Parathyroid adenoma (tissue), 2 donors: Measurements from ENCODE around the gene IL6ST.
A peak's percentile ranks its signal among the peaks of the same experiment; 100 is the strongest.
"Not testable (repeated sequence)": the region's sequence is repeated elsewhere in the genome, so short reads cannot be mapped to it uniquely, and the experiment has no call there.

Source experiments
- H2AFZ ChIP-seq: fragments of 300-600 bp; sonication (generic); one replicate; pipeline ENCODE4 v1.7.0; 2017; ENCODE audit warnings: antibody characterized with exemption, mild to moderate bottlenecking
- H3K27ac ChIP-seq: fragments of 300-600 bp; sonication (generic); one replicate; pipeline ENCODE4 v1.7.0; 2017
- H3K27me3 ChIP-seq: fragments of 300-600 bp; sonication (generic); one replicate; pipeline ENCODE4 v1.7.0; 2017; ENCODE audit warnings: low read length; ENCODE audit not compliant: control insufficient read depth, insufficient read depth
- H3K36me3 ChIP-seq: fragments of 300-600 bp; sonication (generic); one replicate; pipeline ENCODE4 v1.7.0; 2017; ENCODE audit warnings: low read length; ENCODE audit not compliant: control insufficient read depth, insufficient read depth
- H3K4me1 ChIP-seq: fragments of 300-600 bp; sonication (generic); one replicate; pipeline ENCODE4 v1.7.0; 2017; ENCODE audit warnings: control low read depth
- H3K4me2 ChIP-seq: fragments of 300-600 bp; sonication (generic); one replicate; pipeline ENCODE4 v1.7.0; 2017; ENCODE audit warnings: low read length
- H3K4me3 ChIP-seq: fragments of 300-600 bp; sonication (generic); one replicate; pipeline ENCODE4 v1.7.0; 2017; ENCODE audit warnings: low read depth, low read length
- H3K79me2 ChIP-seq: fragments of 300-600 bp; sonication (generic); one replicate; pipeline ENCODE4 v1.7.0; 2017; ENCODE audit warnings: control low read depth
- H3K9ac ChIP-seq: fragments of 300-600 bp; sonication (generic); one replicate; pipeline ENCODE4 v1.7.0; 2017; ENCODE audit warnings: mild to moderate bottlenecking
- H3K9me3 ChIP-seq: fragments of 300-600 bp; sonication (generic); one replicate; pipeline ENCODE4 v1.7.0; 2017; ENCODE audit warnings: low read length; ENCODE audit not compliant: control insufficient read depth
- TF ChIP-seq, protein P1 (sequence below): fragments of 300-600 bp; sonication (generic); IDR thresholded peaks from one replicate; pipeline ENCODE4 v1.7.0; 2017; ENCODE audit warnings: antibody characterized with exemption, mild to moderate bottlenecking
- donor health status: primary hyperparathyroidism.

Gene IL6ST

DNA sequence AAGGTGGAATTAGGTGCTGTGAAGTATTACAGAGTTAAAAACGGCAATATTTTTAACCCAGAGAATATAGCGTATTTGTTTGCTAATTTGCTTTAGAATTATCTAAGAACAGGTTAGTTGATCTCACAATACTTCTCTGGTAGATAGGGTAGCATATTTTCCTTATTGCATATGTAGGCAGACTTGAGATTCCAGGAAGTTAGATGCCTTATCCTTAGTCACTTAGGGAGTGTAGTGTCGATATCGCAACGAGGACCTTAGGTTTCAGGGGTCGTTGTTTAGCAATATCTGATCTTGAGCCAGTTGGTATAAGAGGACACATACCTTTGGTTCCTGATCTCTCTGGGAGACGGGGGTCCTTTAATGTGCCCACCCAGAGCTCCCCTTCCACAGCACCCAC, 28.5 kb upstream of the IL6ST start:
- Histone ChIP-seq H3K79me2 (no peaks in the 10 kb centered on the region), H3K9ac (no peak overlapping the region), H3K27me3 (no peaks in the 10 kb centered on the region), H3K4me2 (no peak overlapping the region), H3K27ac (no peak overlapping the region), H3K4me3 (no peak overlapping the region), H3K36me3 (no peaks in the 10 kb centered on the region), H3K4me1 (no peaks in the 10 kb centered on the region), H2AFZ (peak overlapping the region; percentile 14), H3K9me3 (no peaks in the 10 kb centered on the region)
- TF ChIP-seq, protein P1, sequence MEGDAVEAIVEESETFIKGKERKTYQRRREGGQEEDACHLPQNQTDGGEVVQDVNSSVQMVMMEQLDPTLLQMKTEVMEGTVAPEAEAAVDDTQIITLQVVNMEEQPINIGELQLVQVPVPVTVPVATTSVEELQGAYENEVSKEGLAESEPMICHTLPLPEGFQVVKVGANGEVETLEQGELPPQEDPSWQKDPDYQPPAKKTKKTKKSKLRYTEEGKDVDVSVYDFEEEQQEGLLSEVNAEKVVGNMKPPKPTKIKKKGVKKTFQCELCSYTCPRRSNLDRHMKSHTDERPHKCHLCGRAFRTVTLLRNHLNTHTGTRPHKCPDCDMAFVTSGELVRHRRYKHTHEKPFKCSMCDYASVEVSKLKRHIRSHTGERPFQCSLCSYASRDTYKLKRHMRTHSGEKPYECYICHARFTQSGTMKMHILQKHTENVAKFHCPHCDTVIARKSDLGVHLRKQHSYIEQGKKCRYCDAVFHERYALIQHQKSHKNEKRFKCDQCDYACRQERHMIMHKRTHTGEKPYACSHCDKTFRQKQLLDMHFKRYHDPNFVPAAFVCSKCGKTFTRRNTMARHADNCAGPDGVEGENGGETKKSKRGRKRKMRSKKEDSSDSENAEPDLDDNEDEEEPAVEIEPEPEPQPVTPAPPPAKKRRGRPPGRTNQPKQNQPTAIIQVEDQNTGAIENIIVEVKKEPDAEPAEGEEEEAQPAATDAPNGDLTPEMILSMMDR = no peak

DNA sequence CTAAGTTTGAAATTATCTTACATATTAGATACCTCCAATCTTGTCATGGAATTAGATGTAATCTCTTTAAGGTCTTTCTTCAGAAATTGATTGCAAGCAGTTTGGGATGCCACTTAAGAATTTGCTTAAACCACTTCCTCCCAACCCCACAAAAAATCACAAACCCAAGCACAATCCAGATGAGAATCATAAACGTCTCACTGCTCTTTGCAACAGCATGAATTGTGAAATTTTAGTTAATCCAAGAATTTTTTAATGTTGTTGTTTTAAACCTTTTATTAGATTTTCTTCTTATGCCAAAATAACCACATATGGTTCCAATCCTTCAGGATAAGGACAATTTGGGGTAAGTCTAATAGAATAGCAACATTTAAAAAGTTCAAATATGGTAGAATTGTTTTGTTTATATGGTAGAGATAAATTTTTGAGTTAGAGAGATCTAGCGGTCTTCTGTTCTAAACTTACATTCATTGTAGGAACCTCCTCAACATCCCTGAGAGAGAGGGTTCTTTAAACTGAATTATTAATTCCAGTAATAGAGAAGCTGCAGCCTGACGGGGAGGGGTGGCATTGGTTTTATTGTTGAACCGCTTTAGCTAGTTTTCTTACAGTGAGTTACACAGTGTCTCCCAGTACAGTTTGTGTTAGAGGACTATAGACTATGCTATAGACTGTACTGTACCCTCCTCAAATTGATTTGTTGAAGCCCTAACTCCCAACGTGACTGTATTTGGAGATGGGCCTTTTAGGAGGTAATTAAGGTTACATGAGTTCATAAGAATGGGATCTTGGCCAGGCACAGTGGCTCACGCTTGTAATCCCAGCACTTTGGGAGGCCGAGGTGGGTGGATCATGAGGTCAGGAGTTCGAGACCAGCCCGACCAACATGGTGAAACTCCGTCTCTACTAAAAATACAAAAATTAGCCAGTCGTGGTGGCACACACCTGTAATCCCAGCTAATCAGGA, 24.8 kb upstream of the IL6ST start:
- no peaks in the 10 kb centered on the region for H3K27me3 ChIP-seq
- H3K36me3 ChIP-seq = no peaks in the 10 kb centered on the region
- no peak overlapping the region for H3K27ac ChIP-seq
- H2AFZ ChIP-seq = peak overlapping the region; percentile 14
- H3K79me2 ChIP-seq = no peaks in the 10 kb centered on the region
- no peak overlapping the region for H3K4me3 ChIP-seq
- TF ChIP-seq, protein P1 = no peak
- no peaks in the 10 kb centered on the region for H3K4me1 ChIP-seq
- no peak overlapping the region for H3K9ac ChIP-seq
- H3K9me3 ChIP-seq = no peaks in the 10 kb centered on the region
- H3K4me2 ChIP-seq = no peak overlapping the region

DNA sequence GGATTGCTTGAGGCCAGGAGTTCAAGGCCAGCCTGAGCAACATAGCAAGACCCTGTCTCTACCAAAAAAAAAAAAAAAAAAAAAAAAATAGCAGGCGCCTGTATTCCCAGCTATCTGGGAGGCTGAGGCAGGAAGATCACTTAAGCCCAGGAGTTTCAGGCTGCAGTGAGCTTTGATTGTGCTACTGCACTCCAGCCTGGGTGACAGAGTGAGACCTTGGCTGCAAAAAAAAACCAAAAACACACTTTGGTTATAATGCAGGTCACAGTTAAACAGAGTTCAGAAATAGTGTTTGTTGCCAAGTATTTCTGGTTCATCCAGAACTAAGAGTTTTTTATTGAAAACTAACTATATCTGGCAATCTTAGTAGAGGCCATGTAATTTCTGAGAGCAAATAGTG, 24.1 kb upstream of the IL6ST start:
- Histone ChIP-seq H3K4me1 (no peaks in the 10 kb centered on the region), H3K27me3 (no peaks in the 10 kb centered on the region), H3K27ac (no peak overlapping the region), H3K4me2 (no peak overlapping the region), H3K36me3 (no peaks in the 10 kb centered on the region), H3K79me2 (no peaks in the 10 kb centered on the region), H3K9me3 (no peaks in the 10 kb centered on the region), H3K9ac (no peak overlapping the region), H2AFZ (no peak overlapping the region), H3K4me3 (no peak overlapping the region)
- TF ChIP-seq, protein P1 = no peak

DNA sequence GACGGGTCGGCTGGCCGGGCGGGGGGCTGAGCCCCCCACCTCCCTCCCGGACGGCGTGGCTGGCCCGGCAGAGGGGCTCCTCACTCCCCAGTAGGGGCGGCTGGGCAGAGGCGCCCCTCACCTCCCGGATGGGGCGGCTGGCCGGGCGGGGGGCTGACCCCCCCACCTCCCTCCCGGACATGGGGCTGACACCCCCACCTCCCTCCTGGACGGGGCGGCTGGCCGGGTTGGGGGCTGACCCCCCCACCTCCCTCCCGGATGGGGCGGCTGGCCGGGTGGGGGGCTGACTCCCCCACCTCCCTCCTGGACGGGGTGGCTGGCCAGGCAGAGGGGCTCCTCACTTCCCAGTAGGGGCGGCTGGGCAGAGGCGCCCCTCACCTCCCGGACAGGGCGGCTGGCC, 19.9 kb upstream of the IL6ST start:
- not testable (repeated sequence) for H3K36me3 ChIP-seq, H3K27me3 ChIP-seq, H3K9ac ChIP-seq, H3K9me3 ChIP-seq, H3K4me3 ChIP-seq, H2AFZ ChIP-seq, H3K79me2 ChIP-seq, H3K4me2 ChIP-seq, H3K27ac ChIP-seq, H3K4me1 ChIP-seq

DNA sequence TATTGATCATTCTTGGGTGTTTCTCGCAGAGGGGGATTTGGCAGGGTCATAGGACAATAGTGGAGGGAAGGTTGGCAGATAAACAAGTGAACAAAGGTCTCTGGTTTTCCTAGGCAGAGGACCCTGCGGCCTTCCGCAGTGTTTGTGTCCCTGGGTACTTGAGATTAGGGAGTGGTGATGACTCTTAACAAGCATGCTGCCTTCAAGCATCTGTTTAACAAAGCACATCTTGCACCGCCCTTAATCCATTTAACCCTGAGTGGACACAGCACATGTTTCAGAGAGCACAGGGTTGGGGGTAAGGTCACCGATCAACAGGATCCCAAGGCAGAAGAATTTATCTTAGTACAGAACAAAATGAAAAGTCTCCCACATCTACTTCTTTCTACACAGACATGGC, 19.2 kb upstream of the IL6ST start:
- not testable (repeated sequence) for H3K9me3 ChIP-seq, H3K27ac ChIP-seq, H3K79me2 ChIP-seq, H2AFZ ChIP-seq, H3K36me3 ChIP-seq, H3K27me3 ChIP-seq, H3K4me3 ChIP-seq, H3K4me1 ChIP-seq, H3K4me2 ChIP-seq, H3K9ac ChIP-seq
